PC-9 (cell line): ENCODE data around the gene OAS2. TPM values are rescaled to one million over a fixed set of nuclear protein-coding genes. Genes with fewer than 3 reads are reported as not detected.

Source experiments
- BruUV-seq: library from RNA; stranded (reverse); fragments of 400-500 nt; replicated peaks from 2 replicates; lab custom pipeline; 2021; lab: Mats Ljungman, UMichigan
- CTCF ChIA-PET: fragments of 300-600 bp; sonication (Branson Sonifier 250); formaldehyde crosslinking; loops from one replicate; lab custom pipeline; 2022; ENCODE audit warnings: antibody characterized with exemption; lab: Charles Lee
- POLR2A ChIA-PET: fragments of 300-600 bp; sonication (Branson Sonifier 250); formaldehyde crosslinking; loops from one replicate; lab custom pipeline; 2022; ENCODE audit warnings: antibody characterized with exemption; ENCODE audit not compliant: unreplicated experiment; lab: Charles Lee
- DNase-seq, 2 experiments: peaks; one replicate each; pipeline versions ENCODE4 v3.0.0 to v3.0.0-alpha.2; 2015 to 2022; ENCODE audit warnings: mixed read lengths in 1 of 2
- H2AFZ ChIP-seq: fragments of 200-600 bp; sonication (generic); 2 replicates; pipeline ENCODE4 v1.8.1; 2017; ENCODE audit warnings: antibody characterized with exemption
- H3F3A ChIP-seq: fragments of 200-600 bp; sonication (generic); 2 replicates; pipeline ENCODE4 v1.8.1; 2017; ENCODE audit warnings: antibody characterized with exemption, mild to moderate bottlenecking, low read depth; ENCODE audit not compliant: insufficient read depth
- H3K27ac ChIP-seq: fragments of 200-600 bp; sonication (generic); 2 replicates; pipeline ENCODE4 v1.6.1; 2016; ENCODE audit warnings: mixed run types
- H3K27me3 ChIP-seq: fragments of 200-600 bp; sonication (generic); 2 replicates; pipeline ENCODE4 v1.6.1; 2016; ENCODE audit warnings: low read depth, mixed run types; ENCODE audit not compliant: insufficient read depth
- H3K36me3 ChIP-seq: fragments of 200-600 bp; sonication (generic); 2 replicates; pipeline ENCODE4 v1.6.1; 2016; ENCODE audit warnings: low read depth, mixed run types
- H3K4me1 ChIP-seq: fragments of 200-600 bp; sonication (generic); replicated peaks from 2 replicates; pipeline ENCODE4 v1.6.1; 2016; ENCODE audit warnings: mixed run types; ENCODE audit not compliant: insufficient read depth
- H3K4me2 ChIP-seq: fragments of 200-600 bp; sonication (generic); 2 replicates; pipeline ENCODE4 v1.6.1; 2017; ENCODE audit warnings: mixed run types
- H3K4me3 ChIP-seq: fragments of 200-600 bp; sonication (generic); 2 replicates; pipeline ENCODE4 v1.6.1; 2016; ENCODE audit warnings: mixed run types
- H3K79me2 ChIP-seq: fragments of 200-600 bp; sonication (generic); 2 replicates; pipeline ENCODE4 v1.6.1; 2017; ENCODE audit warnings: low read depth, mixed run types
- H3K9me2 ChIP-seq: fragments of 200-600 bp; sonication (generic); 2 replicates; pipeline ENCODE4 v1.8.1; 2017; ENCODE audit warnings: mild to moderate bottlenecking; ENCODE audit not compliant: insufficient read depth
- H3K9me3 ChIP-seq: fragments of 200-600 bp; sonication (generic); 2 replicates; pipeline ENCODE4 v1.8.1; 2016; ENCODE audit warnings: low read depth; ENCODE audit not compliant: insufficient read depth
- H4K20me1 ChIP-seq: fragments of 200-600 bp; sonication (generic); 2 replicates; pipeline ENCODE4 v1.8.1; 2017; ENCODE audit not compliant: insufficient read depth
- CTCF ChIP-seq: fragments of 200-600 bp; sonication (generic); conservative IDR thresholded peaks from 2 replicates; pipeline ENCODE4 v1.6.1; 2017; ENCODE audit warnings: mixed run types, antibody characterized with exemption, mild to moderate bottlenecking, moderate library complexity
- EZH2 ChIP-seq: fragments of 200-600 bp; sonication (generic); IDR thresholded peaks from 2 replicates; pipeline ENCODE4 v1.8.0; 2017; ENCODE audit warnings: antibody characterized with exemption, low read depth
- intact Hi-C: fragments of 100-400 bp; cut with micrococcal nuclease; formaldehyde crosslinking; loops from one replicate; pipeline ENCODE4 v1.10.0; 2022; ENCODE audit not compliant: unreplicated experiment
- total RNA-seq: library from RNA; stranded (reverse); gene quantifications from 2 replicates; pipeline ENCODE4 v1.2.3, GENCODE V29; 2021

The OAS2 gene
- total RNA-seq, 1 experiment from 2014 or later = 0.98 TPM

GRCh38 chr12:112977139-112977538 is 1.2 kb upstream of the OAS2 start:
- H3F3A ChIP-seq = no peaks in the 10 kb centered on the region
- 0 out of 2 replicates have a peak, but pooled peaks cover 8% of the 10 kb centered on the region for H3K9me2 ChIP-seq
- no peaks in the 10 kb centered on the region for H3K9me3 ChIP-seq
- no peak overlapping the region for H2AFZ ChIP-seq
- no peak for DNase-seq
- no peaks in the 10 kb centered on the region for H3K4me1 ChIP-seq
- H3K36me3 ChIP-seq = no peaks in the 10 kb centered on the region
- intact Hi-C loops = no loop called here
- ChIA-PET CTCF (no interaction called here), POLR2A (no interaction called here)
- no peak overlapping the region for H3K27ac ChIP-seq
- TF ChIP-seq CTCF (no peak), EZH2 (no peak)
- H3K27me3 ChIP-seq = peaks cover 5% of the 10 kb centered on the region; the same call in 1 of the 2 replicates
- H3K4me2 ChIP-seq = no peak overlapping the region
- no peak overlapping the region for H3K4me3 ChIP-seq
- BruUV-seq = no TSS peak
- H3K79me2 ChIP-seq = no peaks in the 10 kb centered on the region
- 0 out of 2 replicates have a peak, but pooled peaks cover 2% of the 10 kb centered on the region for H4K20me1 ChIP-seq

- 0 out of 2 replicates have a peak, but pooled peaks cover 8% of the 10 kb centered on the region for H3K9me2 ChIP-seq
- 0 out of 2 replicates have a peak, but pooled peaks cover 2% of the 10 kb centered on the region for H4K20me1 ChIP-seq
- H3K4me1 ChIP-seq = no peaks in the 10 kb centered on the region
- H3K4me3 ChIP-seq = no peak overlapping the region
- DNase-seq = no peak
- H3K36me3 ChIP-seq = no peaks in the 10 kb centered on the region
- ChIA-PET POLR2A (no interaction called here), CTCF (interaction anchor here (1.1 kb wide), 1 partner anchor 15 kb away, joined by 5 read pairs; no protein-coding TSS in a partner anchor)
- no peak overlapping the region for H3K4me2 ChIP-seq
- peaks cover 5% of the 10 kb centered on the region; the same call in 1 of the 2 replicates for H3K27me3 ChIP-seq
- H2AFZ ChIP-seq = no peak overlapping the region
- H3K27ac ChIP-seq = no peak overlapping the region
- H3F3A ChIP-seq = no peaks in the 10 kb centered on the region
- no peaks in the 10 kb centered on the region for H3K79me2 ChIP-seq
- intact Hi-C loops = no loop called here
- no peaks in the 10 kb centered on the region for H3K9me3 ChIP-seq
- no TSS peak for BruUV-seq
- TF ChIP-seq CTCF (no peak), EZH2 (no peak)
Observed at GRCh38 chr12:112977641-112978040, 678 bp upstream of the OAS2 start.

GRCh38 chr12:112979041-112979680 is 842 bp downstream of the OAS2 start:
- Histone ChIP-seq H3K27ac (no peak overlapping the region), H3K36me3 (no peaks in the 10 kb centered on the region), H3F3A (no peaks in the 10 kb centered on the region), H4K20me1 (0 out of 2 replicates have a peak, but pooled peaks cover 2% of the 10 kb centered on the region), H2AFZ (no peak overlapping the region), H3K4me2 (no peak overlapping the region), H3K4me3 (no peak overlapping the region), H3K79me2 (no peaks in the 10 kb centered on the region), H3K9me2 (0 out of 2 replicates have a peak, but pooled peaks cover 8% of the 10 kb centered on the region), H3K27me3 (peaks cover 5% of the 10 kb centered on the region; the same call in 1 of the 2 replicates), H3K9me3 (no peaks in the 10 kb centered on the region), H3K4me1 (no peaks in the 10 kb centered on the region)
- BruUV-seq = no TSS peak
- POLR2A ChIA-PET = no interaction called here
- CTCF ChIA-PET = no interaction called here
- intact Hi-C loops = no loop called here
- DNase-seq = no peak
- TF ChIP-seq CTCF (no peak), EZH2 (no peak)
